Endodermal cell (in vitro differentiated cells): ENCODE data around the gene RLN3. TPM values are rescaled to one million over a fixed set of nuclear protein-coding genes. Genes with fewer than 3 reads are reported as not detected.

ENCODE experiments used
- DNase-seq: peaks from one replicate; pipeline ENCODE4 v3.0.0-alpha.2; 2017
- H3K27ac ChIP-seq: 2 replicates; pipeline ENCODE4 v1.5.1; 2013; ENCODE audit warnings: mild to moderate bottlenecking, low read depth, low read length, moderate library complexity
- H3K27me3 ChIP-seq: 2 replicates; pipeline ENCODE4 v1.6.1; 2013; ENCODE audit warnings: mild to moderate bottlenecking, low read length, moderate library complexity; ENCODE audit not compliant: insufficient read depth, control insufficient read depth, poor library complexity, severe bottlenecking
- H3K36me3 ChIP-seq: 2 replicates; pipeline ENCODE4 v1.7.0; 2013; ENCODE audit warnings: mild to moderate bottlenecking, low read length, moderate library complexity; ENCODE audit not compliant: control insufficient read depth, insufficient read depth
- H3K4me1 ChIP-seq: one replicate; pipeline ENCODE4 v1.7.0; 2013; ENCODE audit warnings: low read length; ENCODE audit not compliant: control insufficient read depth, insufficient read depth
- H3K4me3 ChIP-seq: 2 replicates; pipeline ENCODE4 v1.5.1; 2013; ENCODE audit warnings: mild to moderate bottlenecking, low read length, moderate library complexity
- H3K9ac ChIP-seq: 2 replicates; pipeline ENCODE4 v1.6.1; 2013; ENCODE audit warnings: mild to moderate bottlenecking, low read length, moderate library complexity; ENCODE audit not compliant: poor library complexity, severe bottlenecking; ENCODE audit errors: extremely low read depth
- H3K9me3 ChIP-seq: 2 replicates; pipeline ENCODE4 v1.6.1; 2013; ENCODE audit warnings: mild to moderate bottlenecking, low read length, moderate library complexity; ENCODE audit not compliant: control insufficient read depth
- H3K27ac Mint-ChIP-seq: 2 replicates; pipeline ENCODE4 v1.8.0; 2020; ENCODE audit warnings: mixed read lengths
- H3K27me3 Mint-ChIP-seq: 2 replicates; pipeline ENCODE4 v1.8.0; 2021; ENCODE audit warnings: mild to moderate bottlenecking, mixed read lengths; ENCODE audit not compliant: insufficient read depth
- H3K36me3 Mint-ChIP-seq: 2 replicates; pipeline ENCODE4 v1.8.0; 2020; ENCODE audit warnings: low read depth, mixed read lengths
- H3K4me1 Mint-ChIP-seq: 2 replicates; pipeline ENCODE4 v1.8.0; 2020; ENCODE audit warnings: mixed read lengths
- H3K4me3 Mint-ChIP-seq: 2 replicates; pipeline ENCODE4 v1.8.0; 2020; ENCODE audit warnings: mild to moderate bottlenecking, moderate library complexity, mixed read lengths
- H3K9me3 Mint-ChIP-seq: 2 replicates; pipeline ENCODE4 v1.8.0; 2020; ENCODE audit warnings: mild to moderate bottlenecking, mixed read lengths
- CTCF ChIP-seq: fragments of 200-600 bp; sonication (generic); conservative IDR thresholded peaks from 2 replicates; pipeline ENCODE4 v1.5.0; 2021; ENCODE audit warnings: antibody characterized with exemption, mild to moderate bottlenecking
- WGBS, 2 experiments: methylation state at CpG; one replicate each; pipeline versions ENCODE4 v1.1.5 to v1.1.7; 2013; ENCODE audit warnings: missing lambda C conversion rate in 2 of 2, mixed read lengths in 1 of 2; ENCODE audit not compliant: insufficient coverage in 1 of 2, insufficient read length in 1 of 2; 5-methylcytosine and 5-hydroxymethylcytosine counted together
- total RNA-seq, 2 donors: library from RNA; stranded (reverse); fragmentation: NEBNext Ultra II Directional in 1 of 2; extraction: Animal tissue kit (Norgen Biotek cat#: 25700) in 1 of 2; gene quantifications; 2 replicates in 1 of 2; 3 replicates in 1 of 2; pipeline ENCODE4 v1.2.1, GENCODE V29; 2021

RLN3 gene
- total RNA-seq, 2 donors from 2014 or later = not detected

GRCh38 chr19:14053500-14053899 is 25.6 kb downstream of the RLN3 start:
- Mint-ChIP-seq H3K4me1 (no peaks in the 10 kb centered on the region), H3K9me3 (peaks cover 1% of the 10 kb centered on the region), H3K27me3 (peaks cover 37% of the 10 kb centered on the region), H3K27ac (no peak overlapping the region), H3K4me3 (no peak overlapping the region), H3K36me3 (peaks cover 24% of the 10 kb centered on the region)
- Histone ChIP-seq H3K4me1 (no peaks in the 10 kb centered on the region), H3K27ac (no peak overlapping the region), H3K36me3 (peaks cover 8% of the 10 kb centered on the region), H3K27me3 (peaks cover 23% of the 10 kb centered on the region), H3K9me3 (no peaks in the 10 kb centered on the region), H3K9ac (no peak overlapping the region), H3K4me3 (no peak overlapping the region)
- no peak for DNase-seq
- 90 to 93% methylated on average over 2 to 11 of the region's 11 CpGs for WGBS, 2 experiments
- TF ChIP-seq CTCF = no peak

- Mint-ChIP-seq H3K4me3 (no peak overlapping the region), H3K27me3 (peaks cover 43% of the 10 kb centered on the region), H3K9me3 (no peaks in the 10 kb centered on the region), H3K27ac (no peak overlapping the region), H3K4me1 (no peaks in the 10 kb centered on the region), H3K36me3 (peaks cover 21% of the 10 kb centered on the region)
- no peak overlapping the region for H3K27ac ChIP-seq
- no peak for TF ChIP-seq CTCF
- H3K4me3 ChIP-seq = no peak overlapping the region
- peaks cover 2% of the 10 kb centered on the region for H3K36me3 ChIP-seq
- peaks cover 29% of the 10 kb centered on the region for H3K27me3 ChIP-seq
- no peak for DNase-seq
- no peak overlapping the region for H3K9ac ChIP-seq
- H3K9me3 ChIP-seq = no peaks in the 10 kb centered on the region
- 87 to 100% methylated on average over 3 to 6 of the region's 6 CpGs for WGBS, 2 experiments
- H3K4me1 ChIP-seq = no peaks in the 10 kb centered on the region
Measured at GRCh38 chr19:14054099-14054498, 26.2 kb downstream of the RLN3 start.

GRCh38 chr19:14054721-14055120 is 26.8 kb downstream of the RLN3 start:
- no peak for DNase-seq

More at GRCh38 chr19:14054721-14055120, 26.8 kb downstream of the RLN3 start:
- H3K27me3 ChIP-seq = peaks cover 35% of the 10 kb centered on the region
- H3K27me3 Mint-ChIP-seq = peaks cover 48% of the 10 kb centered on the region
- no peak overlapping the region for H3K27ac ChIP-seq
- no peak overlapping the region for H3K4me3 Mint-ChIP-seq
- no peak overlapping the region for H3K27ac Mint-ChIP-seq
- peaks cover 21% of the 10 kb centered on the region for H3K36me3 Mint-ChIP-seq
- H3K36me3 ChIP-seq = no peaks in the 10 kb centered on the region
- no peaks in the 10 kb centered on the region for H3K9me3 Mint-ChIP-seq
- H3K4me3 ChIP-seq = no peak overlapping the region
- H3K4me1 ChIP-seq = no peaks in the 10 kb centered on the region
- H3K9me3 ChIP-seq = no peaks in the 10 kb centered on the region
- no peaks in the 10 kb centered on the region for H3K4me1 Mint-ChIP-seq
- WGBS, 2 experiments = 83% methylated on average over 4 to 10 of the region's 11 CpGs
- no peak for TF ChIP-seq CTCF
- no peak overlapping the region for H3K9ac ChIP-seq
